ENCODE measurements around the gene SCN3B. TPM values are rescaled to one million over a fixed set of nuclear protein-coding genes. Genes with fewer than 3 reads are reported as not detected.

SCN3B gene
- total and polyA plus RNA-seq, 4 donors = 0.05 to 0.17 (median 0.05) TPM; not detected in 1

GRCh38 chr11:123640029-123640428 lies 14.4 kb downstream of the SCN3B start:
- no peaks in the 10 kb centered on the region for H3K4me1 ChIP-seq (ENCODE audit: control insufficient read depth in 4 of 4, insufficient read depth in 4 of 4, low read length in 3 of 4)
- H3K27ac ChIP-seq (ENCODE audit: low read depth in 1 of 2, low read length in 2 of 2) = no peak overlapping the region
- no peaks in the 10 kb centered on the region for H3K36me3 ChIP-seq (ENCODE audit: control insufficient read depth in 4 of 4, insufficient read depth in 3 of 4, low read depth in 1 of 4, low read length in 3 of 4)
- no peaks in the 10 kb centered on the region for H3K27me3 ChIP-seq (ENCODE audit: control insufficient read depth in 4 of 4, insufficient read depth in 4 of 4, low read length in 3 of 4)
- no peak overlapping the region for H3K9ac ChIP-seq (ENCODE audit: low read depth in 1 of 2, low read length in 2 of 2)
- DNase-seq (ENCODE audit: low spot score) = no peak
- H3K4me3 ChIP-seq (ENCODE audit: low read depth in 1 of 3, low read length in 3 of 3) = no peak overlapping the region
- WGBS = 78% methylated on average over 5 of the region's 5 CpGs
- TF ChIP-seq, protein P1, sequence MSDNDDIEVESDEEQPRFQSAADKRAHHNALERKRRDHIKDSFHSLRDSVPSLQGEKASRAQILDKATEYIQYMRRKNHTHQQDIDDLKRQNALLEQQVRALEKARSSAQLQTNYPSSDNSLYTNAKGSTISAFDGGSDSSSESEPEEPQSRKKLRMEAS (IDR thresholded peaks at IDR 0.05) = no peak
- TF ChIP-seq HNF4A (conservative IDR thresholded peaks at IDR 0.05) = no peak
- TF ChIP-seq GABPA (IDR thresholded peaks at IDR 0.05 in 1 of 2, conservative IDR thresholded peaks at IDR 0.05 in 1 of 2) = no peak
- no peak for TF ChIP-seq YY1 (IDR thresholded peaks at IDR 0.05)
- TF ChIP-seq, protein P2, sequence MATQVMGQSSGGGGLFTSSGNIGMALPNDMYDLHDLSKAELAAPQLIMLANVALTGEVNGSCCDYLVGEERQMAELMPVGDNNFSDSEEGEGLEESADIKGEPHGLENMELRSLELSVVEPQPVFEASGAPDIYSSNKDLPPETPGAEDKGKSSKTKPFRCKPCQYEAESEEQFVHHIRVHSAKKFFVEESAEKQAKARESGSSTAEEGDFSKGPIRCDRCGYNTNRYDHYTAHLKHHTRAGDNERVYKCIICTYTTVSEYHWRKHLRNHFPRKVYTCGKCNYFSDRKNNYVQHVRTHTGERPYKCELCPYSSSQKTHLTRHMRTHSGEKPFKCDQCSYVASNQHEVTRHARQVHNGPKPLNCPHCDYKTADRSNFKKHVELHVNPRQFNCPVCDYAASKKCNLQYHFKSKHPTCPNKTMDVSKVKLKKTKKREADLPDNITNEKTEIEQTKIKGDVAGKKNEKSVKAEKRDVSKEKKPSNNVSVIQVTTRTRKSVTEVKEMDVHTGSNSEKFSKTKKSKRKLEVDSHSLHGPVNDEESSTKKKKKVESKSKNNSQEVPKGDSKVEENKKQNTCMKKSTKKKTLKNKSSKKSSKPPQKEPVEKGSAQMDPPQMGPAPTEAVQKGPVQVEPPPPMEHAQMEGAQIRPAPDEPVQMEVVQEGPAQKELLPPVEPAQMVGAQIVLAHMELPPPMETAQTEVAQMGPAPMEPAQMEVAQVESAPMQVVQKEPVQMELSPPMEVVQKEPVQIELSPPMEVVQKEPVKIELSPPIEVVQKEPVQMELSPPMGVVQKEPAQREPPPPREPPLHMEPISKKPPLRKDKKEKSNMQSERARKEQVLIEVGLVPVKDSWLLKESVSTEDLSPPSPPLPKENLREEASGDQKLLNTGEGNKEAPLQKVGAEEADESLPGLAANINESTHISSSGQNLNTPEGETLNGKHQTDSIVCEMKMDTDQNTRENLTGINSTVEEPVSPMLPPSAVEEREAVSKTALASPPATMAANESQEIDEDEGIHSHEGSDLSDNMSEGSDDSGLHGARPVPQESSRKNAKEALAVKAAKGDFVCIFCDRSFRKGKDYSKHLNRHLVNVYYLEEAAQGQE (IDR thresholded peaks at IDR 0.05) = no peak
- no peak for TF ChIP-seq ZBTB33 (IDR thresholded peaks at IDR 0.05)
- no peak for TF ChIP-seq RXRA (IDR thresholded peaks at IDR 0.05)
- TF ChIP-seq, protein P3, sequence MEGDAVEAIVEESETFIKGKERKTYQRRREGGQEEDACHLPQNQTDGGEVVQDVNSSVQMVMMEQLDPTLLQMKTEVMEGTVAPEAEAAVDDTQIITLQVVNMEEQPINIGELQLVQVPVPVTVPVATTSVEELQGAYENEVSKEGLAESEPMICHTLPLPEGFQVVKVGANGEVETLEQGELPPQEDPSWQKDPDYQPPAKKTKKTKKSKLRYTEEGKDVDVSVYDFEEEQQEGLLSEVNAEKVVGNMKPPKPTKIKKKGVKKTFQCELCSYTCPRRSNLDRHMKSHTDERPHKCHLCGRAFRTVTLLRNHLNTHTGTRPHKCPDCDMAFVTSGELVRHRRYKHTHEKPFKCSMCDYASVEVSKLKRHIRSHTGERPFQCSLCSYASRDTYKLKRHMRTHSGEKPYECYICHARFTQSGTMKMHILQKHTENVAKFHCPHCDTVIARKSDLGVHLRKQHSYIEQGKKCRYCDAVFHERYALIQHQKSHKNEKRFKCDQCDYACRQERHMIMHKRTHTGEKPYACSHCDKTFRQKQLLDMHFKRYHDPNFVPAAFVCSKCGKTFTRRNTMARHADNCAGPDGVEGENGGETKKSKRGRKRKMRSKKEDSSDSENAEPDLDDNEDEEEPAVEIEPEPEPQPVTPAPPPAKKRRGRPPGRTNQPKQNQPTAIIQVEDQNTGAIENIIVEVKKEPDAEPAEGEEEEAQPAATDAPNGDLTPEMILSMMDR (IDR thresholded peaks at IDR 0.05; ENCODE audit: low read depth, low read length, missing input control) = no peak
- H3K9me3 ChIP-seq (ENCODE audit: control insufficient read depth in 4 of 4, low read length in 3 of 4) = no peaks in the 10 kb centered on the region

DNA sequence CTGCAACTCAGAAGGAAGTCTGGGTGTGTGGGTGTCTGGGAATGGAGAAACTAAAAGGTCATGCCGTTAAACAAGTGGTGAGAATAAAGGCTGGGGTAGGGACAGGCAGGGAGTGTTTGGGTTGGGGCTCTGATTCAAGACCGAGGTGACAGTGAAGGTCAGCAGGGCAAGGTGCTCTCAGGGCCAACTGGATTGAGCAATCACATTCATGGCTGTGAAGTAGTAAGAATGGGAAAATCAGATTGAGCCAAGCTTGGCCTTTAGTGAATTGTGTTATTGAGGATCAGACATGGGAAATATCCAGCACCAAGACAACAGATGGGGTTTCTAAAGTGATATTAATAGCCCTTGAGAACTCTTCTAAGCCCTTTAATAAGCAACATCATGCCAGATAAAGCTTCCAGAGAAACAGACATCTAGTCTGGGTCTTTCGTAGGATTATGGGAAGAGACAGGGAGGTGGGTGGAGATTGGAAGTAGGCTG lies 24.3 kb downstream of the SCN3B start:
- H3K4me3 ChIP-seq (ENCODE audit: low read depth in 1 of 3, low read length in 3 of 3) = no peak overlapping the region
- DNase-seq (ENCODE audit: low spot score) = no peak
- no peaks in the 10 kb centered on the region for H3K4me1 ChIP-seq (ENCODE audit: control insufficient read depth in 4 of 4, insufficient read depth in 4 of 4, low read length in 3 of 4)
- peaks cover 0 to 3% (median 0%) of the 10 kb centered on the region in 4 donors for H3K27me3 ChIP-seq (ENCODE audit: control insufficient read depth in 4 of 4, insufficient read depth in 4 of 4, low read length in 3 of 4)
- no peaks in the 10 kb centered on the region for H3K9me3 ChIP-seq (ENCODE audit: control insufficient read depth in 4 of 4, low read length in 3 of 4)
- no peak for TF ChIP-seq TAF1 (conservative IDR thresholded peaks at IDR 0.05)
- no peak for TF ChIP-seq NR2F2 (IDR thresholded peaks at IDR 0.05)
- TF ChIP-seq RAD21 (IDR thresholded peaks at IDR 0.05) = no peak
- no peak for TF ChIP-seq JUND (IDR thresholded peaks at IDR 0.05)
- H3K27ac ChIP-seq (ENCODE audit: low read depth in 1 of 2, low read length in 2 of 2) = no peak overlapping the region
- WGBS = 46% methylated on average over 3 of the region's 3 CpGs
- no peak overlapping the region for H3K9ac ChIP-seq (ENCODE audit: low read depth in 1 of 2, low read length in 2 of 2)
- H3K36me3 ChIP-seq (ENCODE audit: control insufficient read depth in 4 of 4, insufficient read depth in 3 of 4, low read depth in 1 of 4, low read length in 3 of 4) = no peaks in the 10 kb centered on the region

Measured in liver (tissue), 9 donors.